ENCODE measurements around the gene NFX1.
"Not testable (repeated sequence)": the region's sequence is repeated elsewhere in the genome, so short reads cannot be mapped to it uniquely, and the experiment has no call there.

GRCh38 chr9:33399047-33399446 is 108.7 kb downstream of the NFX1 start:
- not testable (repeated sequence) for TF ChIP-seq CTCF (IDR thresholded peaks at IDR 0.05; ENCODE audit: insufficient read depth, low read length); SPI1 (IDR thresholded peaks at IDR 0.05; ENCODE audit: borderline replicate concordance, low read depth)

All from HL-60 (cell line).